ENCODE results near the gene APCDD1. TPM values are rescaled to one million over a fixed set of nuclear protein-coding genes. Genes with fewer than 3 reads are reported as not detected.

Gene APCDD1
- total and polyA plus RNA-seq, 2 of the 8 experiments (the other 6 are each of a cell fraction or from before 2014, with no cell fraction given): 2.6 to 3.6 TPM

GRCh38 chr18:10443001-10443400 lies 11.4 kb upstream of the APCDD1 start:
- H2AFZ ChIP-seq (ENCODE audit: low read length): no peak overlapping the region
- H2BK12ac ChIP-seq (ENCODE audit: low read depth, low read length): no peak overlapping the region
- H3K4me1 ChIP-seq (replicated peaks in 1 of 4; ENCODE audit: control insufficient read depth in 3 of 4, insufficient read depth in 4 of 4, low read length in 3 of 4): no peaks in the 10 kb centered on the region
- FAIRE-seq (no peak), DNase-seq (ENCODE audit: low read depth in 1 of 2, low spot score in 2 of 2) (no peak)
- POLR2A ChIA-PET (ENCODE audit: partially characterized antibody): no interaction called here
- H3K23me2 ChIP-seq (ENCODE audit: low read depth, low read length): no peaks in the 10 kb centered on the region
- H3K79me2 ChIP-seq (ENCODE audit: control insufficient read depth in 1 of 2, insufficient read depth in 2 of 2, low read length in 2 of 2): no peaks in the 10 kb centered on the region
- no peaks in the 10 kb centered on the region for H3K79me1 ChIP-seq (ENCODE audit: low read depth, low read length)
- no peak overlapping the region for H3K56ac ChIP-seq (replicated peaks; ENCODE audit: insufficient read length, low read depth, low read length)
- H3K4me2 ChIP-seq (ENCODE audit: insufficient read depth in 1 of 2, low read depth in 2 of 2, low read length in 2 of 2): no peak overlapping the region
- no peak overlapping the region for H3K18ac ChIP-seq (ENCODE audit: extremely low read depth, low read length)
- no peaks in the 10 kb centered on the region for H4K20me1 ChIP-seq (replicated peaks in 1 of 2; ENCODE audit: control insufficient read depth in 1 of 2, insufficient read depth in 2 of 2, low read length in 2 of 2)
- H2AK5ac ChIP-seq (ENCODE audit: low read depth, low read length): no peak overlapping the region
- H2BK15ac ChIP-seq (ENCODE audit: low read length): no peak overlapping the region
- CTCF ChIA-PET (ENCODE audit: partially characterized antibody): interaction anchor here (1.6 kb wide), 1 partner anchor 410 kb away, joined by 4 read pairs; no protein-coding TSS in a partner anchor
- 73% methylated on average over 1 of the region's 1 CpG; no CpG with 5 or more reads in 1 of the 2 experiments for WGBS, 2 experiments (ENCODE audit: extremely low coverage in 1 of 2, insufficient coverage in 1 of 2, insufficient read length in 1 of 2, insufficient replicate concordance in 2 of 2, low coverage in 1 of 2, low lambda C conversion rate in 2 of 2, missing lambda C conversion rate in 1 of 2)
- no peak overlapping the region for H3K4ac ChIP-seq (replicated peaks; ENCODE audit: insufficient read length, low read depth, low read length)
- no peaks in the 10 kb centered on the region; a peak in 1 of 7 replicates for H3K27me3 ChIP-seq (replicated peaks in 1 of 4; ENCODE audit: control insufficient read depth in 3 of 4, extremely low read depth in 1 of 4, insufficient read depth in 3 of 4, low read length in 3 of 4)
- H3K14ac ChIP-seq (ENCODE audit: insufficient read length): no peak overlapping the region
- no peaks in the 10 kb centered on the region for H3K36me3 ChIP-seq (ENCODE audit: control insufficient read depth in 2 of 4, insufficient read depth in 4 of 4, low read length in 3 of 4)
- H4K91ac ChIP-seq (replicated peaks; ENCODE audit: insufficient read length, low read length): no peak overlapping the region
- no peak overlapping the region for H2BK5ac ChIP-seq (ENCODE audit: low read depth, low read length)
- no peak overlapping the region for H3K27ac ChIP-seq (ENCODE audit: low read depth, low read length)
- no peak overlapping the region for H3K23ac ChIP-seq (ENCODE audit: insufficient read length)
- TF ChIP-seq SP4 (IDR thresholded peaks at IDR 0.05; ENCODE audit: low read length) (no peak), HDAC6 (IDR thresholded peaks at IDR 0.05; ENCODE audit: low read depth, low read length) (no peak), YY1 (IDR thresholded peaks at IDR 0.05; ENCODE audit: low read depth, low read length) (no peak), CREB1 (IDR thresholded peaks at IDR 0.05) (no peak), CBX5 (IDR thresholded peaks at IDR 0.05; ENCODE audit: low read depth, low read length) (no peak), CBX8 (IDR thresholded peaks at IDR 0.05; ENCODE audit: borderline replicate concordance, low read depth, low read length) (no peak), SRF (IDR thresholded peaks at IDR 0.05; ENCODE audit: low read depth, low read length) (no peak), TAF1 (IDR thresholded peaks at IDR 0.05; ENCODE audit: low read depth, low read length) (no peak), FOSL1 (IDR thresholded peaks at IDR 0.05; ENCODE audit: insufficient read depth, low read depth, low read length) (no peak), GABPA (IDR thresholded peaks at IDR 0.05; ENCODE audit: borderline replicate concordance, insufficient read depth, low read length) (no peak)
- H2BK20ac ChIP-seq (ENCODE audit: low read length): no peak overlapping the region
- H2BK120ac ChIP-seq (replicated peaks; ENCODE audit: low read depth, low read length): no peak overlapping the region
- H4K5ac ChIP-seq (ENCODE audit: insufficient read length, low read depth, low read length): no peak overlapping the region
- no peak overlapping the region for H3K4me3 ChIP-seq (ENCODE audit: extremely low read depth in 1 of 4, insufficient read depth in 2 of 4, low read depth in 3 of 4, low read length in 4 of 4)
- H3K9ac ChIP-seq (replicated peaks in 1 of 4; ENCODE audit: extremely low read depth in 1 of 4, low read depth in 3 of 4, low read length in 3 of 4): no peak overlapping the region
- no peaks in the 10 kb centered on the region for H3K9me3 ChIP-seq (ENCODE audit: insufficient read depth in 2 of 2, low read depth in 1 of 2, low read length in 1 of 2)
- no peak overlapping the region for H4K8ac ChIP-seq (ENCODE audit: extremely low read depth, insufficient read depth, low read length)

All from H1 (cell line).